ENCODE data around the gene ITGB2.

ITGB2 gene

GRCh38 chr21:44900559-44901251 lies 20.0 kb downstream of the ITGB2 start:
- TF ChIP-seq NFIC (IDR thresholded peaks at IDR 0.05): no peak
- TF ChIP-seq RAD21 (IDR thresholded peaks at IDR 0.05; ENCODE audit: low read depth): no peak
- TF ChIP-seq, protein P1, sequence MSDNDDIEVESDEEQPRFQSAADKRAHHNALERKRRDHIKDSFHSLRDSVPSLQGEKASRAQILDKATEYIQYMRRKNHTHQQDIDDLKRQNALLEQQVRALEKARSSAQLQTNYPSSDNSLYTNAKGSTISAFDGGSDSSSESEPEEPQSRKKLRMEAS (IDR thresholded peaks at IDR 0.05): no peak
- TF ChIP-seq CEBPB (IDR thresholded peaks at IDR 0.05): no peak
- no peak for TF ChIP-seq ZBTB7A (IDR thresholded peaks at IDR 0.05; ENCODE audit: low read depth)
- TF ChIP-seq TCF12 (IDR thresholded peaks at IDR 0.05; ENCODE audit: low read depth): no peak

DNA sequence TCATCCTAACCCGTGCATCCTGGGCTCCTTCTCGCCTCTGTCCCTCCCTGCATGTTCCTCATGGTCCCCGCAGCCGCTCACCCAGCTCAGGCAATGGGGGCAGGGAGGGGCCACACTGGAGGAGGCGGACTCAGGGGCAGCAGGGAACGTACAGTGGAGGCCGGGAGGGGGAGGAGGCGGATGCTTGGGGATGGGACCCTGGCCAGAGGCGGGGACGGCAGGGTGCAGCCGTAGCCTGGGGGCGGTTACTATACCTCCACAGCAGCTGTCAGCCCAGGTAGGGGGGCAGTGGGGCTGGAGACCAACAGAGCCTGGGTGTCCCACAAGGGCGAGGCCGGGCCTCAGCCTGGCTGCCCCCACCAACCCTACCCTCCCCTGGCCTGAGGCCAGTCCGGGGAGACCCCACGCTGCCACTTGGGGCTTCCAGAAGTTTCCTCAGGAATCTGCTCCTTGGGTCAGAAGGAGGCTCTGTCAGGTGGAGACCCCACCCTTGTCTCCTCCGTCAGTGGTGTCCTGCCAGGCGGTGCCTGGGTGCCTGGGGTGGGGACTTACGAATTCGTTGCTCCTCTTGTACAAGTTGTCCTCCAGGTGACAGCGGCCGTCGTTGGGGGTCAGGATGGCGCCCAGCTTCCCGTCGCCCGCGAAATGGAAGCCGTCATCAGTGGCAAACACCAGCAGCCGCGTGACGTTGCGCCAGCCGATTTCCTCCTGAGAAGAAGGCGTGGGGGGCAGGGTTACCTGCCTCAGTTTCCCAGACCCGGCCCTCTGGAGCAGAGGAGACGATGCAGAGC lies 20.7 kb downstream of the ITGB2 start:
- TF ChIP-seq FOXM1 (IDR thresholded peaks at IDR 0.05; ENCODE audit: borderline replicate concordance, low read depth): no peak
- no peak for TF ChIP-seq CEBPB (IDR thresholded peaks at IDR 0.05)
- TF ChIP-seq TCF12 (IDR thresholded peaks at IDR 0.05; ENCODE audit: low read depth): no peak
- TF ChIP-seq, protein P1 (IDR thresholded peaks at IDR 0.05): no peak
- TF ChIP-seq EGR1 (IDR thresholded peaks at IDR 0.05): no peak
- no peak for TF ChIP-seq EP300 (IDR thresholded peaks at IDR 0.05; ENCODE audit: borderline replicate concordance)
- TF ChIP-seq, protein P2, sequence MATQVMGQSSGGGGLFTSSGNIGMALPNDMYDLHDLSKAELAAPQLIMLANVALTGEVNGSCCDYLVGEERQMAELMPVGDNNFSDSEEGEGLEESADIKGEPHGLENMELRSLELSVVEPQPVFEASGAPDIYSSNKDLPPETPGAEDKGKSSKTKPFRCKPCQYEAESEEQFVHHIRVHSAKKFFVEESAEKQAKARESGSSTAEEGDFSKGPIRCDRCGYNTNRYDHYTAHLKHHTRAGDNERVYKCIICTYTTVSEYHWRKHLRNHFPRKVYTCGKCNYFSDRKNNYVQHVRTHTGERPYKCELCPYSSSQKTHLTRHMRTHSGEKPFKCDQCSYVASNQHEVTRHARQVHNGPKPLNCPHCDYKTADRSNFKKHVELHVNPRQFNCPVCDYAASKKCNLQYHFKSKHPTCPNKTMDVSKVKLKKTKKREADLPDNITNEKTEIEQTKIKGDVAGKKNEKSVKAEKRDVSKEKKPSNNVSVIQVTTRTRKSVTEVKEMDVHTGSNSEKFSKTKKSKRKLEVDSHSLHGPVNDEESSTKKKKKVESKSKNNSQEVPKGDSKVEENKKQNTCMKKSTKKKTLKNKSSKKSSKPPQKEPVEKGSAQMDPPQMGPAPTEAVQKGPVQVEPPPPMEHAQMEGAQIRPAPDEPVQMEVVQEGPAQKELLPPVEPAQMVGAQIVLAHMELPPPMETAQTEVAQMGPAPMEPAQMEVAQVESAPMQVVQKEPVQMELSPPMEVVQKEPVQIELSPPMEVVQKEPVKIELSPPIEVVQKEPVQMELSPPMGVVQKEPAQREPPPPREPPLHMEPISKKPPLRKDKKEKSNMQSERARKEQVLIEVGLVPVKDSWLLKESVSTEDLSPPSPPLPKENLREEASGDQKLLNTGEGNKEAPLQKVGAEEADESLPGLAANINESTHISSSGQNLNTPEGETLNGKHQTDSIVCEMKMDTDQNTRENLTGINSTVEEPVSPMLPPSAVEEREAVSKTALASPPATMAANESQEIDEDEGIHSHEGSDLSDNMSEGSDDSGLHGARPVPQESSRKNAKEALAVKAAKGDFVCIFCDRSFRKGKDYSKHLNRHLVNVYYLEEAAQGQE (IDR thresholded peaks at IDR 0.05; ENCODE audit: low read depth): no peak
- no peak for TF ChIP-seq ZBTB7A (IDR thresholded peaks at IDR 0.05; ENCODE audit: low read depth)
- TF ChIP-seq TEAD4 (IDR thresholded peaks at IDR 0.05): no peak
- no peak for TF ChIP-seq USF1 (IDR thresholded peaks at IDR 0.05)
- no peak for TF ChIP-seq NFIC (IDR thresholded peaks at IDR 0.05)
- TF ChIP-seq CREB1 (IDR thresholded peaks at IDR 0.05; ENCODE audit: low read depth): no peak
- no peak for TF ChIP-seq RAD21 (IDR thresholded peaks at IDR 0.05; ENCODE audit: low read depth)
- no peak for TF ChIP-seq YY1 (IDR thresholded peaks at IDR 0.05; ENCODE audit: low read depth)
- TF ChIP-seq TAF1 (IDR thresholded peaks at IDR 0.05; ENCODE audit: low read depth): no peak

DNA sequence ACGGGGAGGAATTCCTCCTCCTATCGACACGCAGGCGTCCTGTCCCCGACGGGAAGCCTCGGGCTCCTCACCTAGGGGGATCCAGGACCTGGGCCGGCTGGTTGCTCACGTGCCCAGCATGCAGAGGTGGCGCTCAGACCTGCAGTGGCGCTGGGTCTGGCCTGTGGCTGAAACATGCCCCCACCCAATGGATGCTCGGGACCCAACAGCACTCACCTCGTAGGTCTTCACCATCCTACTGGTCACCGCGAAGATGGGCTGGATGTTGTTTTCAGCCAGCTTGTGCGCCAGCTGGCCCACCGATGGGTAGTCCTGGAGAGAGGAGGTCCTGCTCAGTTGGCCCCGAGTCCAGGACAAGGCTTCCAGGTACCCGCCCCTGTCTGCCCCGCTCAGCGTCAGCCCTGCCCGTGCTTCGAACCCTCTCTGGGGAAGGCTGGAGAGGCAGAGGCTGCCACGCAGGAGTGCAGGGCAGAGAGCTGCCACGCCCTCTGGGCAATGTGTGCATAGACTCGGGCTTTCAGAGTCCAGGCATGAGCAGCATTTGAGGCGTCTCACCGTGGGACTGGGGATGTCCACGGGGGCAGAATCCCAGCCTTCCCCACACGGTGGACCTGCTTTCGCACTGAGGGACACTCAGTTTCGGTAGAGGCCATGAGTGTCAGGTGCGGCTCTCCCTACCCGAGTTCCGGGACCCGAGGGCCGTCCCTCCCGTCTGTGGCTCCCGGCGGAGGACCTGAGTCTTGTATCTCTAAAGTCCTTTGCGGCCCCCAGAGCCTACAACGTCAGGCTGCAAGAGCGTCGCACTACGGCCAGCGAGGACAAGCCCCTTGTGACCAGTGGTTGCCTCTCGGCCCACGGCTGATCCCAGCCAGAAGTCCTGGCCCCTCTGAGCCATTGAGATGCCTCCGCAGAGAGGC lies 21.6 kb downstream of the ITGB2 start:
- TF ChIP-seq TAF1 (IDR thresholded peaks at IDR 0.05; ENCODE audit: low read depth): no peak
- TF ChIP-seq NFIC (IDR thresholded peaks at IDR 0.05): no peak
- TF ChIP-seq RAD21 (IDR thresholded peaks at IDR 0.05; ENCODE audit: low read depth): no peak

DNA sequence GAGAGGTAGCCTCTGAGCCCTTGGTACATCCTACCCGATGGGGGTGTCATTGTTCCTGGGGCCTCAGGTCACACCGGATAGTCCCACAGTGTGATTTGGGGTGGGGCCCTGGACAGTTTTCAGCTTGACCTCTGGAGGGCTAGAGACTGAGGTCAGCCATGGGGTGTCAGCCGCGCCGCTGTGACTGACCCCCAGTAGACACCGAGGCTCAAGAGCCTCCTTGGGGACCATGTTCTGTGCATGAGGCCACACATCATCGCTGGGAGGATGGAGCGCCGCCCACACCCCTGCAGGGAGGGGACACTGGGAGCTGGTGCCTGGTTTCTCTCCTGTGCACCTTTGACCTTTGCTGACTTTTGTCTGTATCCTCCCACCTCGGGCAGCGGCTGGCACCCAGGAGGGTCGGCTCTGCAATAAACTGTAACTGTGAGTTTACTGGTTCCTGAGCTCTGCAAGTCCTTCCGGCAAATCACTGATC lies 22.6 kb downstream of the ITGB2 start:
- TF ChIP-seq TAF1 (IDR thresholded peaks at IDR 0.05; ENCODE audit: low read depth) (no peak), FOXM1 (IDR thresholded peaks at IDR 0.05; ENCODE audit: borderline replicate concordance, low read depth) (no peak), USF1 (IDR thresholded peaks at IDR 0.05) (no peak), ZBTB7A (IDR thresholded peaks at IDR 0.05; ENCODE audit: low read depth) (no peak), TEAD4 (IDR thresholded peaks at IDR 0.05) (no peak), RAD21 (IDR thresholded peaks at IDR 0.05; ENCODE audit: low read depth) (no peak), EP300 (IDR thresholded peaks at IDR 0.05; ENCODE audit: borderline replicate concordance) (no peak), CEBPB (IDR thresholded peaks at IDR 0.05) (no peak), YY1 (IDR thresholded peaks at IDR 0.05; ENCODE audit: low read depth) (no peak), NFIC (IDR thresholded peaks at IDR 0.05) (no peak)
- TF ChIP-seq, protein P2 (IDR thresholded peaks at IDR 0.05; ENCODE audit: low read depth): no peak
- TF ChIP-seq, protein P1 (IDR thresholded peaks at IDR 0.05): no peak

All from Ishikawa (cell line).